Measurements from ENCODE around the gene YEATS4. TPM values are rescaled to one million over a fixed set of nuclear protein-coding genes. Genes with fewer than 3 reads are reported as not detected.

The YEATS4 gene
- polyA plus RNA-seq, 2 of the 4 experiments (the other 2 are of a cell fraction) = 41.7 to 70.1 TPM

- H3K27ac ChIP-seq = no peak overlapping the region
- ChIA-PET POLR2A (no interaction called here), CTCF (no interaction called here)
- H3K4me2 ChIP-seq = no peak overlapping the region
- TF ChIP-seq FOSB (CRISPR knock-in tag; IDR thresholded peaks at IDR 0.05) = no peak
- TF ChIP-seq HOXB5 (CRISPR knock-in tag; IDR thresholded peaks at IDR 0.05) = no peak
- TF ChIP-seq, protein P1, sequence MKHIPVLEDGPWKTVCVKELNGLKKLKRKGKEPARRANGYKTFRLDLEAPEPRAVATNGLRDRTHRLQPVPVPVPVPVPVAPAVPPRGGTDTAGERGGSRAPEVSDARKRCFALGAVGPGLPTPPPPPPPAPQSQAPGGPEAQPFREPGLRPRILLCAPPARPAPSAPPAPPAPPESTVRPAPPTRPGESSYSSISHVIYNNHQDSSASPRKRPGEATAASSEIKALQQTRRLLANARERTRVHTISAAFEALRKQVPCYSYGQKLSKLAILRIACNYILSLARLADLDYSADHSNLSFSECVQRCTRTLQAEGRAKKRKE (CRISPR knock-in tag; IDR thresholded peaks at IDR 0.05; ENCODE audit: low read depth) = no peak
- no peak for TF ChIP-seq E2F6 (IDR thresholded peaks at IDR 0.05; ENCODE audit: borderline replicate concordance, low read depth)
- FAIRE-seq (no peak), ATAC-seq (no peak), DNase-seq (ENCODE audit: low read depth in 1 of 2, low spot score in 1 of 2) (no peak)
- WGBS (ENCODE audit: missing lambda C conversion rate) = 48% methylated on average over 1 of the region's 1 CpG
- no peaks in the 10 kb centered on the region for H3K4me1 ChIP-seq
- no peak overlapping the region for H3K4me3 ChIP-seq
- H3K9me3 ChIP-seq = no peaks in the 10 kb centered on the region
These were observed 8.8 kb upstream of the YEATS4 start for GRCh38 chr12:69350777-69351176.

- ChIA-PET CTCF (interaction anchor here (0.9 to 1.3 kb wide), 2 partner anchors 39 to 288 kb away, joined by 3 to 4 read pairs; no protein-coding TSS in a partner anchor), POLR2A (no interaction called here)
- H3K27ac ChIP-seq = no peak overlapping the region
- H3K9me3 ChIP-seq = no peaks in the 10 kb centered on the region
- H3K4me2 ChIP-seq = no peak overlapping the region
- H3K4me3 ChIP-seq = no peak overlapping the region
- TF ChIP-seq E2F6 (IDR thresholded peaks at IDR 0.05; ENCODE audit: borderline replicate concordance, low read depth) = no peak
- TF ChIP-seq CBX2 (IDR thresholded peaks at IDR 0.05; ENCODE audit: borderline replicate concordance, low read depth) = no peak
- TF ChIP-seq, protein P1 (CRISPR knock-in tag; IDR thresholded peaks at IDR 0.05; ENCODE audit: low read depth) = no peak
- no peak for TF ChIP-seq HOXA7 (CRISPR knock-in tag; IDR thresholded peaks at IDR 0.05)
- TF ChIP-seq MAX (IDR thresholded peaks at IDR 0.05) = no peak
- no peak for TF ChIP-seq JUN (IDR thresholded peaks at IDR 0.05)
- peak; percentile 55 for TF ChIP-seq MAFK (IDR thresholded peaks at IDR 0.05; ENCODE audit: partially characterized antibody)
- no peaks in the 10 kb centered on the region for H3K4me1 ChIP-seq
- DNase-seq (ENCODE audit: low read depth in 1 of 2, low spot score in 1 of 2) (no peak), ATAC-seq (no peak), FAIRE-seq (no peak)
- WGBS (ENCODE audit: missing lambda C conversion rate) = 35% methylated on average over 2 of the region's 2 CpGs
These were observed 7.9 kb upstream of the YEATS4 start for GRCh38 chr12:69351462-69352236.

DNA sequence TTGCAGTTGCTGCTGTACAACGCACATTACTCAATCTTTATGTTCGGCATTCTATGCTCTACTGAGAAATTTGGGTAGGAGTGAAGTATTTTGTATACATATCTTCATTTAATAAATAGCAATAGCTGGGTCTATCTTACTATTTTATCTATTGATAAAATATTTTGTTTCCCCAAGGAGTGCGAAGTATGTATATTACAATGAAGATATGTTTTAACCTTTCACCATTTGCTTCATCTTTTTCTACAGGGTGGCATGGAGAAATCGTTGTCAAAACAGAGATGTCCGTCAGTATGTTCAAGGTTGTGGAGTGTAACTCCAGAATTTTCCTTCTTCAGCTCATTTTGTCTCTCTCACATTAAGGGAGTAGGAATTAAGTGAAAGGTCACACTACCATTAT is 6.6 kb upstream of the YEATS4 start:
- Histone ChIP-seq H3K4me3 (no peak overlapping the region), H3K4me1 (no peaks in the 10 kb centered on the region; the same call in 2 of the 3 replicates), H3K4me2 (no peak overlapping the region), H3K9me3 (no peaks in the 10 kb centered on the region), H3K27ac (no peak overlapping the region)
- TF ChIP-seq ZC3H11A (IDR thresholded peaks at IDR 0.05) = no peak
- TF ChIP-seq ESRRA (IDR thresholded peaks at IDR 0.05; ENCODE audit: borderline replicate concordance, low read length) = no peak
- no peak for TF ChIP-seq RNF2 (IDR thresholded peaks at IDR 0.05; ENCODE audit: borderline replicate concordance, low read depth)
- TF ChIP-seq, protein P2, sequence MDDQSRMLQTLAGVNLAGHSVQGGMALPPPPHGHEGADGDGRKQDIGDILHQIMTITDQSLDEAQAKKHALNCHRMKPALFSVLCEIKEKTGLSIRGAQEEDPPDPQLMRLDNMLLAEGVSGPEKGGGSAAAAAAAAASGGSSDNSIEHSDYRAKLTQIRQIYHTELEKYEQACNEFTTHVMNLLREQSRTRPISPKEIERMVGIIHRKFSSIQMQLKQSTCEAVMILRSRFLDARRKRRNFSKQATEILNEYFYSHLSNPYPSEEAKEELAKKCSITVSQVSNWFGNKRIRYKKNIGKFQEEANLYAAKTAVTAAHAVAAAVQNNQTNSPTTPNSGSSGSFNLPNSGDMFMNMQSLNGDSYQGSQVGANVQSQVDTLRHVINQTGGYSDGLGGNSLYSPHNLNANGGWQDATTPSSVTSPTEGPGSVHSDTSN (IDR thresholded peaks at IDR 0.05) = no peak
- TF ChIP-seq EP300 (IDR thresholded peaks at IDR 0.05) = no peak
- TF ChIP-seq, protein P3, sequence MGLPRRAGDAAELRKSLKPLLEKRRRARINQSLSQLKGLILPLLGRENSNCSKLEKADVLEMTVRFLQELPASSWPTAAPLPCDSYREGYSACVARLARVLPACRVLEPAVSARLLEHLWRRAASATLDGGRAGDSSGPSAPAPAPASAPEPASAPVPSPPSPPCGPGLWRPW (IDR thresholded peaks at IDR 0.05) = no peak
- no peak for TF ChIP-seq EHF (CRISPR knock-in tag; IDR thresholded peaks at IDR 0.05)
- no peak for TF ChIP-seq JUN (IDR thresholded peaks at IDR 0.05)
- ChIA-PET CTCF (interaction anchor here (1.3 kb wide), 1 partner anchor 41 kb away, joined by 4 read pairs; no protein-coding TSS in a partner anchor), POLR2A (no interaction called here)
- 76% methylated on average over 5 of the region's 5 CpGs for WGBS (ENCODE audit: missing lambda C conversion rate)
- ATAC-seq (no peak), FAIRE-seq (no peak), DNase-seq (ENCODE audit: low read depth in 1 of 2, low spot score in 1 of 2) (no peak)

All from A549 (cell line).